NCI-H187 treated with DMSO at 0.1 percent for 48 hours (cell line): ENCODE measurements around the gene FBXL19.
"Not testable (repeated sequence)": the region's sequence is repeated elsewhere in the genome, so short reads cannot be mapped to it uniquely, and the experiment has no call there.

Source experiments
- DNase-seq: peaks from one replicate; lab custom pipeline; 2025; lab: John Stamatoyannopoulos, UW

Gene FBXL19, protein sequence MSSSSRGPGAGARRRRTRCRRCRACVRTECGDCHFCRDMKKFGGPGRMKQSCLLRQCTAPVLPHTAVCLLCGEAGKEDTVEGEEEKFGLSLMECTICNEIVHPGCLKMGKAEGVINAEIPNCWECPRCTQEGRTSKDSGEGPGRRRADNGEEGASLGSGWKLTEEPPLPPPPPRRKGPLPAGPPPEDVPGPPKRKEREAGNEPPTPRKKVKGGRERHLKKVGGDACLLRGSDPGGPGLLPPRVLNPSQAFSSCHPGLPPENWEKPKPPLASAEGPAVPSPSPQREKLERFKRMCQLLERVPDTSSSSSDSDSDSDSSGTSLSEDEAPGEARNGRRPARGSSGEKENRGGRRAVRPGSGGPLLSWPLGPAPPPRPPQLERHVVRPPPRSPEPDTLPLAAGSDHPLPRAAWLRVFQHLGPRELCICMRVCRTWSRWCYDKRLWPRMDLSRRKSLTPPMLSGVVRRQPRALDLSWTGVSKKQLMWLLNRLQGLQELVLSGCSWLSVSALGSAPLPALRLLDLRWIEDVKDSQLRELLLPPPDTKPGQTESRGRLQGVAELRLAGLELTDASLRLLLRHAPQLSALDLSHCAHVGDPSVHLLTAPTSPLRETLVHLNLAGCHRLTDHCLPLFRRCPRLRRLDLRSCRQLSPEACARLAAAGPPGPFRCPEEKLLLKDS

DNA sequence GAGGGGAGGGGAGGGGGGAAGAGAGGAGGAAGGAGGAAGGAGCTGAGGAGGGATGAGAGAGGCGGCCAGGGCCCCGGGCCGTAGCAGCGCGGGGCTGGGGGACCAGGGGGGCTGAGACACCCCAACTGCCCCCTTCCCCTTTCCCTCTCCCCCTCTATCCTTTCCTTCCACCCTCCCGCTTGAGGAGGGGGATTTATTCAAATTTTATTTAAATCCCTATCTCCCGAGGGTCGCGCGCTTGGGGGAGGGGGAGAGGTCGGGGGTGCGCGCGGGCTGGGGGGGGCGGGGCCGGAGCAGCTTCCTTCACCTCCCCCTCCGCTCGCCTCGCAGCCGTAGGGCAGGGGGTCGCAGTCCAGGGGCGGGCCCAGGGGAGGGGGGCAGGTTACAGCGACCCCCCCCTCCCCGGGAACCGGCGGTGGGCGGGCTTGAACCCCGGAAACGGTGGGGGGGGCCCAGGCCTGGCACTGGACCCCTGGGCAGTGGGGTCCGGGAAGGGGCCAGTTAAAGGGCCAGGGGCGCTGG lies at the start of gene FBXL19:
Gene FBXL19 (plus strand): TSS at position 19 of the 522 bp plus-strand sequence. CDS start 2,183 bp downstream, outside the sequence.
- DNase-seq = no peak

DNA sequence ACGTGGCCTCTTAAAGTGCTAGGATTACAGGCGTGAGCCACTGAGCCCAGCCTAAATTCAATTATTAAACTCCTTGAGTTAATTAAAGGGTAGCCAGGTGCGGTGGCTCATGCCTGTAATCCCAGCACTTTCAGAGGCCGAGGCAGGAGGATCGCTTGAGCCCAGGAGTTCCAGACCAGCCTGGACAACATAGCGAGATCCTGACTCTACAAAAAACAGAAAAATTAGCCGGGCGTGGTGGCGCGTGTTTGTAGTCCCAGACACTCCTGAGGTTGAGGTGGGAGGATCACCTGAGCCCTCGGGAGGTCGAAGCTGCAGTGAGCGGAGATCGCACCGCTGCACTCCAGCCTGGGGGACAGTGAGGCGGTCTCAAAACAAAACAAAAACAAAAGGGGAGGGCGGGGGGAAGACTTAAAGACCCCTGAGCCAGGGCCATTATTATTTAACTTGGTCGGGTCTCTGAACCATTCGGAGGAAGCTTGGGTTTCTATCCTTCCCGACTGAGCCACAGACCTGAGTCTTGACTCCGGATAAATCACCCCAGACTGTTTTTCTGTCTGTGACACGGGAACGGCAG lies 49.0 kb upstream of the FBXL19 start:
- no peak for DNase-seq

DNA sequence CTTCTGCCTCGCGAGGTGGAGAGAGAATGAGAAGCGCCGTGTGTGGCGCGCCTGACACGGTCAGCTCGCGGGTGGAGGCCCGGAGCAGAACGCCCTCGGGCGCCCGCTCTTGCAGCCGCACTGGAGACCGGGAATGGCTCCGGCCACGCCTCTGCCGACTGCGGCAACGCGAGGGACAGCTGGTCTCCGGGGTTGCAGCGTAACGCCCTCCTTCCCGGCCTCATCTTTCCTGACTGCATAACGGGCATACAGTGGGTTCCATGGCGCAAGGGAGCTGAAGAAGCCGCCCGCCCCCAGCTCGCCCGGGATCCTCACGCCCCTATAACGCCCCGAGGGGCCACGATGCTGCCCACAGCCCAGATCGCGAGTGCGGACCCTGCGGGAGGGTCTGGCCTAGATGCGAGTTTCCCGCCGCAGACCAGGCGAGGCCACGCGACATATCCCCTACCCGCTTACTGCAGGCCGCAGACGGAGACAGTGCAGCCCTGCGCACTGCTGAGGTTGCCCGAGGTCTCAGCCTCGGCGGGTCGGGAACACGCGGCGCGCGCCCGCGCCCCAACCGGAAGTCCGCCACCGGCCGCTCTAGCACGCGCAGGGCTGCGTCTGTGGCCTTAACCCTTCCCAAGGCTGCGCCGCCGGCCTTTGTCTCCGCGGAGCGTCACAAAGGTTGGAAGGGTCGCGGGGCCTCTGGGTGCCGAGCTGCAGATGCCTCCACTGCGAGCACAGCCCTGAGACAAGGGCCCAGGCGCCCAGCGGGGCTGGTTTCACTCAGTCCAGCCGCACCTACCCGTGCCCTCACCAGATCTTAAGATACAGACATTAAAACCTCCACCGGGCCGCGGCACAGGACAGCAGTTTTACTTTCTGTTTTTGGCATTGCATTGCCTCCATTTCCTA lies 48.3 kb upstream of the FBXL19 start:
- peak; percentile 17 for DNase-seq

DNA sequence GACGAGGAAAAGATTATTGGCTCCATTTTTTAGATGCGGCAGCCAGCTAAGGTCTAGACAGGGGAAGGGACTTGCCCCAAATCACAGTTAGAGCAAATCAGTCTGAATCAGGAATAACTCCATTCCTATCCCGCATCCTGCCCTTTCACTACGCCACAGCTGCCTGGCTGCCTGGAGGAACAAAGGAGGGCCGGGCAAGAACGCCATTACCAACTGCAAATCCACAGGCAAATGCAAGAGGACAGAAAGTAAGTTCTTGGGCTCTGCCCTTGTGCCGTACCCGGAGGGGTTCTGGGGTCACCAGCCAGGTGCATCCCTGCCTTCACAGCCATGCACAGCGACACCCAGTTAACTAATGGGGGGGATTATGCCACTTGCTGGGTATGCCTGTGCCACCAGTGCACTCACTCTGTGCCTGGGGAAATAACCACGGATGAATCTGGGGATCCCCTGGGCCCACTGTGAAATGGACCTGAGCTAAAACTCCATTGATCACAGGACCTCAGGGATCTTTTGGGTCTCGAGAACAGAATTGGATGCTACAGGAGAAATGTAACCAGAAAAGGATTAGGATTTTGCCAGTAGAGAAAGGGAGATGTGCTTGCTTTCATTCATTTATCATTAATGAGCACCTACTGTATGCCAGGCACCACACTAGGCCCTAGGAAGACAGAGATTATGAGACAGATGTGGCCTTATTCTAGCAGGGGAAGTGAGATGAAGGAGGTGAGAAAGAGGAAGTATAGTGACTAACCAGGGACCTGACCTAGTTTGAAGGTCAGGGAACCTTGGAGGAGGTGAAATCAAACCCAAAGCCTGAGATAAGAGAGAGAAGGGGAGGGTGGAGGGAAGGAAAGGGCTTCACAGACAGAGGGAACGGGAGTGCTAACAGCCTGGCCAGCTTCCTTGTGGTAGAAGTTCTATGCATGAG lies 47.2 kb upstream of the FBXL19 start:
- DNase-seq = no peak

DNA sequence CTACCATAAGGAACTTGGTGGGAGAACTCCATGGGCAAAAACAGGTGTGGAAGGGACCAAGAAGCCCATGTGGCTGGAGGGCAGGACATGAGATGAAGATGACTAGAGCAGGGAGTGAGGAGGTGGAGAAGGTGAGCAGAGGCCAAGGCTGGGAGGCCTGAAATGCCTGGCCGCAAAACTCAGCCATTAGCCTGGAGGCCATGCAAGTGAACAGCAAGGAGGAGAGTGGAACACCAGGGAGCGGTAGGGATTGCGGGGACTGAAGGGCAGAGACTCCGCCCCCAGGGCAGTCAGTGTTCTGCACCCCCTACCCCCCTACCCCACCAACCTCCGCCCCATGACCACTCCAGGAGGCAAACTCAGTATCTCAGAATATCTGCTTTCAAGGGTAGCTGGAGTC lies 46.5 kb upstream of the FBXL19 start:
- no peak for DNase-seq

DNA sequence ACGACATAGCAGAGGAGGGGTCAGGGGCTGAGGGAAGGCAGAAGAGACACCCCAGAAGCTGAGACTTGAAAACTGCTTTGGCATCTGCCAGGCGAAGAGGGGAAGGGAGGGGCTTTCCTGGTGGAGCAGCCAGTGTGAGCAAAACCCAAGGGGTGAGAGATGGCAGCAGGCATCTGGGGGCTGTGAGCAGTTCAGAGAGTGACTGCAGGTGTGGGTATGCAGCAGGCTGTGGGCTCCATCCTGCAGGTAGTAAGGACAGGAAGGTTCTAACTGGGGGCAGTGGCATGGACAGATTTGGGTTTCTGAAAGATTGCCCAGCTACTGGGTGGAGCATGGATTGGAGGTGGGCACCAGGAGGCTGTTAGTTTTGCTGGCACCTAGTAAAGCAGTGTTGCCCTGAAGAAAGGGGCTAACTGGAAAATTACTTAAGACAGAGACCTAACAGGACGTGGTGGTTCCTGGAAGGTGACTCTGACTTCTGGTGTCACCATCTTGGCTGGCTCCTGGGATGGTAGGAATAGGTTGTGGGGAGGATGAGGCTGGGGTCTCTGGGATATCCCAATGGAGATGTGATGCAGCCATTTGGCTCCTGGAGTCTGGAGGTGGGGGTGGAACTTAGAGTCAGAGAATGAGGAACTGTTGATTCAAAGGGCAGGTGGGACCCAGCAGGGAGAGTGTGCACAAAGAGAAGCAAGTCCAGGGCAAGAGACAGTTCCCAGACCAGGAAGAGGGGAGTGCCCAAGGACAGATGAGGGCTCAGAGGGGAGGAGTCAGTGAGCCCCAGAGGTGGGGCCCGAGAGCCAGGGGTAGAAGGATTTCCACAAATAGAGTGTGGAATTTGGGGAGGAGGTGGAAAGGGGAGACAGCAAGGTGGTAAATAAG lies 40.7 kb upstream of the FBXL19 start:
- no peak for DNase-seq

DNA sequence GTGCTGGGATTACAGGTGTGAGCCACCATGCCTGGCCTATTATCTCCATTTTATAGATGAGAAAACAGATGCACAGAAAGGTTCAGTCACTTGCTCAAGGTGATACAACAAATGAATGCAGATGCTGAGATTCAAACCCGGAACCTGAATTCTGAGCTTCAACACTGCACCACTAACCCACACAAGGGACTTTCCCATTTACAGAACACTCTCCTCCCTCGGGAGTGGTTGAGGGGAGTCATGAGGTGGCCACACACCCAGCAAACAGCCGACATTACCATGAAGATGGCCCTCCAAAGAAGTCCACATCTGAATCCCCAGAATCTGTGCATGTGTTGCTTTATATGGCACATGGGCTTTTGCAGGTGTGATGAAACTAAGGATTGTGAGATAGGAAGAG lies 38.6 kb upstream of the FBXL19 start:
- DNase-seq = no peak

DNA sequence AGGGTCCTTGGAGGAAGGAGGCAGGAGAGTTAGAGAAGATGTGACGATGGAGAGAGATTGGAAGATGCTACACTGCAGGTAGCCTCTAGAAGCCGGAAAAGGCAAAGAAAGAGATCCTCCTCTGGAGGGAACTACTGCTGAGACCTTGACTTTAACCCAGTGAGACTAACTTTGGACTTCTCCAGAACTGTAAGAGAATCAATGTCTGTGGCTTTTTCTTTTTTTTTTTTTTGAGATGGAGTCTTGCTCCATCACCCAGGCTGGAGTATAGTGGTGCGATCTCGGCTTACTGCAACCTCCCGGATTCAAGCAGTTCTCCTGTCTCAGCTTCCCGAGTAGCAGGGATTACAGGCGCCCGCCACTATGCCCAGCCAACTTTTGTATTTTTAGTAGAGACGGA lies 38.2 kb upstream of the FBXL19 start:
- DNase-seq = no peak

DNA sequence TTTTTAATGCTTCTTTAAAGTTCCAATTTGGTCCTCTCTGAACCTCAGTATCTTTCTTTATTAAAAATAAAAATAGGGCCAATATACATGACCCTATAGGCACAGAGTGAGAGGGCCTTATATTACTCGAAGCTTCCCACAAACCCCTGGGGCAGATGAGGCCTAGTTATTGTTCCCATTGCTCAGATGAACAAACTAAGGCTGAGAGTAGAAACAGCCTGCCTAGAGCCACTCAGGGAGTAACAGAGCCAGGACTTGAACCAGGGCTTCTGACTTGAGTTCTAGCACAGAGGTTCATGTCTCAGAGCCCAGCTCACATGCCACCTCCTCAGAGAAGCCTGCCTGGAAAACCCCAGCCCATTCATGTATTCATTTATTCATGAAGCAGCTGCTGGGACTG lies 37.2 kb upstream of the FBXL19 start:
- DNase-seq = no peak

DNA sequence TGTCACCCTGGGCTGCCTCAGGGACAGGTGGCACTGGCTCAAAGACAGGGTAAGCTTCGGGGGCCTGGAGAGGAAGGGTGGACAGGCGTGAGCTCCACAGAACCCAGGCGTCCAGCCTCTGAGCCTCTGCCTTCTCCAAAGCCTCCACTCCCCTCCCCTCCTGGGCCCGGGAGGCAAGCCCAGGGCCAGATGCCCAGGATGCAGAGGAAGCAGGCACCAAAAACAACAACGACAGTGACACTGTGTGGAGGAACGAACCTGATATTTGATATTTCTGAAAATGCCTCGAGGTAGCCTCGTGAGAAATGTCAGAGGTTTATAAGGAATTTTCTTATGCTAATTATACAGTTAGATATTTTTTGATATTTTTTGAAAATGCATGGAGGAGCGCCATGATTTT lies 35.4 kb upstream of the FBXL19 start:
- DNase-seq = no peak

DNA sequence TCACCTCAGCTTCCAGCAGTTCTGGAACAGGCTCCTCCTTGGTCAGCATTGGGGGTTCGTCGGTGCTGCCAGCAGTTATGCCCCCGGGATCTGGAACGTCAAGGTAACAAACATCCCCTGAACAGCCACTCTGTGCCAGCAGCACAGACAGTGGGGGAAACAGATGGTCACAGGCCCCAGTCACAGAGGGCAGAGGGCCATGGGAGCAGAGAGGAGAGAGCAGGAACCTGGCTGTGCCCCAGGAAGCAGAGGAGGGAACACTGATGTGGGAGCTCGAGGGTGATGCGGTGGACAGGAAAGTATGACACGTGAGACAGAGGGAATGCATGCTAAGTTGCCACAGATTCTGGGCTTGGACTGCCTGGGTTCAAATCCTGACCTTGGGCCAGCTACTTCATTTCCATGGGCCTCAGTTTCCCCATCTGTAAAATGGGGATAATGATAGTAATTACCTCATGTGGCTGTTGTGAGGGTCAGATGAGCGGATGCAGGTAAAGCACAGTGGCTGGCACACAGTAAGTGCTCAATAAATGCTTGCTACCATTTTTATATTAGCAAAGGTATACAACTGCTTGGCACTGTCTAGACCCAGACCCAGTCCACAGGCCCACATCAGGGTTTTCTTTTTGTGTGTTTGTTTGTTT lies 34.4 kb upstream of the FBXL19 start:
- no peak for DNase-seq

DNA sequence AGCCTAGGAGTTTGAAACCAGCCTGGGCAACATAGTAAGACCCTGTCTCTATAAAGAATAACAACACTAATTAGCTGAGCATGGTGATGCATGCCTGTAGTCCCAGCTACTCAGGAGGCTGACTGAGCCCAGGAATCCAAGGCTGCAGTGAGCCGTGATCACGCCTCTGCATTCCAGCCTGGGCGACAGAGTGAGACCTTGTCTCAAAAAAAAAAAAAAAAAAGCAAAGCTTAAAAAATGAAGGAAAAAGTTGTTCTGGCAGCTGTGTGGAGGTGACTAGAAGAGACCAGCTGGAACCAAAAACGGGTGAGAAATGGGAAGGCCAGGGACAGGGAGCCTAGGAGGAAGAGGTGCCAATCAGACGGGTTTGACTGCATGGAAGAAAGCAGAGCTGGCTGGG lies 33.7 kb upstream of the FBXL19 start:
- DNase-seq = no peak

DNA sequence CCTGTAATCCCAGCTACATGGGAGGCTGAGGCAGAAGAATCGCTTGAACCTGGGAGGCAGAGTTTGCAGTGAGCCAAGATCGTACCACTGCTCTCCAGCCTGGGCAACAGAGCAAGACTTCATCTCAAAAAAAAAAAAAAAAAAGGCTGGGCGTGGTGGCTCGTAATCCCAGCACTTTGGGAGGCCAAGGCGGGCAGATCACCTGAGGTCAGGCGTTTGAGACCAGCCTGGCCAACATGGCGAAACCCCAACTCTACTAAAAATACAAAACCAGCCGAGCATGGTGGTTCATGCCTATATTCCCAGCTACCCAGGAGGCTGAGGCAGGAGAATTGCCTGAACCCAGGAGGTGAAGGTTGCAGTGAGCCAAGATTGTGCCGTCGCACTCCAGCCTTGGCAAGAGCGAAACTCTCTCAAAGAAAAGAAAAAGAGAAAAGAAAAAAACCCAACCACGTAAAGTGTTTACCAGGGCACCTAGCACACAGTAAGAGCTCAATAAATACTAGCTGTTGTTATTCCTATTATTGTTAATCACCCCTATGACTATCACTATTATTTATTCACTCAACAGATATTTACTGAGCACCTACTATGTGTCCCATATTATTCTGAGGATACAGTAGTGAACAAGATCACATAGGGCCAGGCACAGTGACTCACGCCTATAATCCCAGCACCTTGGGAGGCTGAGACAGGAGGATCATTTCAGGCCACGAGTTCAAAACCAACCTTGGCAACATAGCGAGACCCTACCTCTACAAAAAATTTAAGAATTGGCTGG lies 32.1 kb upstream of the FBXL19 start:
- DNase-seq = not testable (repeated sequence)

DNA sequence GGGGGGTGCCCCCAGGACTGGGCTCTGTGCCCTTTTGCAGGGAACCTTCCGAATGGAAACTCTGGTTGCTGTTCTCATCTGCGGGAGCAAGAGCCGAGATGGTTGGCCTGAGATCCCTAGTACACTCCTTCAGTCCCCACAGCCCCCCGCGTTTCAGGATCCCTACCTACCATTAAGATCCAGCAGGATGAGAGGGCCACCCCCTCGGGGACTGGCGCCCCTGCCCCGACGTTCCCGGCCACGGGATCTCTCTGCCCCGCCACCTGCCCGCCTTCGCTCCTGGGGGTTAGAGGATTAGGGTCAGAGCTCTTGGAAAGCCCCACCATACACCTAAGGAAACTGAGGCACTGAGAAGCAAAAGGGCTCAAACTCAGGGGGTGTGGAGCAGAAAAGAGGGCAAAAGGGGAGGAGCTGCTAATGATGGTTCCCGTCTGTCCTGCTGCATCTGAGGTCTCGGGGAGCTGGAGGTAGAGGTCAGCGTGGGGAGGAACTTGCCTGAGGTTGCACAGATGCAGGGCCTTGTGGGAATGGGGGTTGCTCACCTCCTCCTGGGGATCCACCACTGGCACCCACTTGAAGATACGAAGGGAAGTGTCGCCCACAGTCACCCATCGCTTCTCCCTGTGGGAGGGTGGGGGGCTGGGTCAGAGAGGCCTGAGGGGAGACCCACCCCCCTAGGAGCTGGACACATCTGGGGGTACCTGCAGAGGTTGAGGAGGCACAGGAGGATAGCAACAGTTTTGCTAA lies 30.5 kb upstream of the FBXL19 start:
- DNase-seq = no peak

DNA sequence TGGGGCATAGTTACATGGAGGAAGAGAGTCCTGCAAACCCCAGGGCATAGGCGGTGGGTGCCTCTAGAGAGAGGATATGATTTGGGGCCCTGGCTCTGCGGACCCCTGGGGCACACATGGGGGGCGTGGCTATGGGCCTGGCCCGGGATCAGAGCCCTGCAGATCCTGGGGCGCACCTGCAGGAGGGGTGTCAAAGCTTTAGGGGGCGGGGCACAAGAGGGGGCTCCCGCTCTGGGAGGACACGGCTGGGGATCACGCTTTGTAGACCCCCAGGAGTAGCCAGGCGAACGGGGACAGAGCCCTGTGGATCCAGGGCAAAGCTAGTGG lies 30.0 kb upstream of the FBXL19 start:
- DNase-seq = no peak

DNA sequence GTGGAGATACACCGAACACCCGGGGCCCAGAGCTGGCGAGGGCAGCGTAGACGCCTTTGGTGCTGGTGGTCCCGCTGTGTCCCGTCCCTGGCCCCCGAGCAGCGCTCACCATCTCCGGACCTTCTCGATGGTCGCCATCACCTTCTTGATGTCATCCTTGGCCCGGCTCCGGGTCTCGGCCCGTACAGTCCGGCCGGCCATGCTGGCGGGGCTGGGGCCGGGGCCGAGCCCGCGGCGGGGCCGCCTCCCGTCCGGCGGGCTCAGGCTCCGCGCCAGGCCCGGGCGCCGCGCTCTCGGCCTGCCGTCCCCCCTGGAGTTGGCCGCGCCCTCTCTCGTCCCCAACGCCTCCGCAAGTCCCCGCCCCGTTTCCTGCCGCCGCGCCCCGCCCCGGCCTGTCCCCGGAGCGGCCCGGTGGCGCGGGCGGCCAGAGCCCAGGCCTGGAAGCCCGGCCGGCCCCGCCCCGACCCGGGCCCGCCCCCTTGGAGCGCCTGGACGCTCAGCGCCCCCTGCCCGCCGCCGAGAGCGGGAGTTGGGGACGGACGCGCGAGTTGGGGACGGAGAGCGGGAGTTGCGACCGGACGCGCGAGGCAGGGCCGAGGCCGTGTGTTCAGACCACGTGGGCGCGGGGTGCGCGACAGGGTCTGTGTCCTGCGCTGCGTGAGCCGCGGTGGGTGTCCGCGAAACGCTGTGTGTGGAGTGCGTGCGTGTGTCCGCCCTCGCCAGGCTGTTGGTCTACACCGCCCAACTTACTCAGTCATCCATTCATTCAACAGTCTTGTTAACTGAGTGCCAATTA lies 29.4 kb upstream of the FBXL19 start, which contains the start of gene BCL7C:
Gene BCL7C (minus strand): TSS at position 334 of the 796 bp plus-strand sequence. CDS start 133 bp downstream, at position 201.
- DNase-seq = no peak
